Mesendoderm (in vitro differentiated cells): Measurements from ENCODE around the gene SPATS1.
"Not testable (repeated sequence)": the region's sequence is repeated elsewhere in the genome, so short reads cannot be mapped to it uniquely, and the experiment has no call there.

Source experiments
- DNase-seq: peaks from one replicate; pipeline ENCODE4 v3.0.0; 2013
- H2AK5ac ChIP-seq: 2 replicates; pipeline ENCODE4 v1.6.1; 2013; ENCODE audit warnings: low read length, inconsistent platforms
- H2BK120ac ChIP-seq: 2 replicates; pipeline ENCODE4 v1.6.1; 2013; ENCODE audit warnings: low read depth, mild to moderate bottlenecking, low read length, moderate library complexity, mixed read lengths
- H2BK15ac ChIP-seq: replicated peaks from 2 replicates; pipeline ENCODE4 v1.6.1; 2013; ENCODE audit warnings: low read depth, mild to moderate bottlenecking, moderate library complexity
- H2BK5ac ChIP-seq: 2 replicates; pipeline ENCODE4 v1.6.1; 2013; ENCODE audit warnings: low read length, inconsistent platforms
- H3K18ac ChIP-seq: 2 replicates; pipeline ENCODE4 v1.6.1; 2013; ENCODE audit warnings: mild to moderate bottlenecking, low read length, mixed read lengths
- H3K23ac ChIP-seq: one replicate; pipeline ENCODE4 v1.6.1; 2013; ENCODE audit warnings: low read length
- H3K27ac ChIP-seq: 2 replicates; pipeline ENCODE4 v1.5.1; 2013; ENCODE audit warnings: low read depth, mild to moderate bottlenecking, inconsistent platforms, low read length, moderate library complexity
- H3K27me3 ChIP-seq: 2 replicates; pipeline ENCODE4 v1.6.1; 2013; ENCODE audit warnings: low read length, control low read depth, mild to moderate bottlenecking, inconsistent platforms; ENCODE audit not compliant: insufficient read depth, poor library complexity
- H3K36me3 ChIP-seq: 2 replicates; pipeline ENCODE4 v1.6.1; 2013; ENCODE audit warnings: low read length, inconsistent platforms; ENCODE audit not compliant: control insufficient read depth, insufficient read depth
- H3K4ac ChIP-seq: one replicate; pipeline ENCODE4 v1.6.1; 2013; ENCODE audit warnings: low read depth, mild to moderate bottlenecking, low read length, moderate library complexity
- H3K4me1 ChIP-seq: 2 replicates; pipeline ENCODE4 v1.6.1; 2013; ENCODE audit warnings: low read depth, low read length, inconsistent platforms; ENCODE audit not compliant: control insufficient read depth
- H3K4me2 ChIP-seq: 2 replicates; pipeline ENCODE4 v1.6.1; 2013; ENCODE audit warnings: low read length
- H3K4me3 ChIP-seq: 2 replicates; pipeline ENCODE4 v1.5.1; 2013; ENCODE audit warnings: mild to moderate bottlenecking, low read length
- H3K56ac ChIP-seq: one replicate; pipeline ENCODE4 v1.6.1; 2013; ENCODE audit warnings: low read length
- H3K79me1 ChIP-seq: 2 replicates; pipeline ENCODE4 v1.6.1; 2013; ENCODE audit warnings: low read length, inconsistent platforms
- H3K79me2 ChIP-seq: 2 replicates; pipeline ENCODE4 v1.6.1; 2013; ENCODE audit warnings: mild to moderate bottlenecking, low read length; ENCODE audit not compliant: control insufficient read depth, insufficient read depth
- H3K9ac ChIP-seq: 2 replicates; pipeline ENCODE4 v1.6.1; 2013; ENCODE audit warnings: low read length, inconsistent platforms
- H4K5ac ChIP-seq: one replicate; pipeline ENCODE4 v1.6.1; 2013; ENCODE audit warnings: low read length
- H4K8ac ChIP-seq: one replicate; pipeline ENCODE4 v1.6.1; 2013; ENCODE audit warnings: low read depth, mild to moderate bottlenecking, control low read depth, low read length, moderate library complexity
- WGBS: extraction: QIAGEN DNeasy Blood & Tissue Kit; methylation state at CpG from one replicate; pipeline ENCODE4 v1.1.7; 2013; ENCODE audit warnings: low lambda C conversion rate, missing lambda C conversion rate; ENCODE audit not compliant: insufficient coverage; ENCODE audit errors: extremely low coverage; 5-methylcytosine and 5-hydroxymethylcytosine counted together

Gene SPATS1

DNA sequence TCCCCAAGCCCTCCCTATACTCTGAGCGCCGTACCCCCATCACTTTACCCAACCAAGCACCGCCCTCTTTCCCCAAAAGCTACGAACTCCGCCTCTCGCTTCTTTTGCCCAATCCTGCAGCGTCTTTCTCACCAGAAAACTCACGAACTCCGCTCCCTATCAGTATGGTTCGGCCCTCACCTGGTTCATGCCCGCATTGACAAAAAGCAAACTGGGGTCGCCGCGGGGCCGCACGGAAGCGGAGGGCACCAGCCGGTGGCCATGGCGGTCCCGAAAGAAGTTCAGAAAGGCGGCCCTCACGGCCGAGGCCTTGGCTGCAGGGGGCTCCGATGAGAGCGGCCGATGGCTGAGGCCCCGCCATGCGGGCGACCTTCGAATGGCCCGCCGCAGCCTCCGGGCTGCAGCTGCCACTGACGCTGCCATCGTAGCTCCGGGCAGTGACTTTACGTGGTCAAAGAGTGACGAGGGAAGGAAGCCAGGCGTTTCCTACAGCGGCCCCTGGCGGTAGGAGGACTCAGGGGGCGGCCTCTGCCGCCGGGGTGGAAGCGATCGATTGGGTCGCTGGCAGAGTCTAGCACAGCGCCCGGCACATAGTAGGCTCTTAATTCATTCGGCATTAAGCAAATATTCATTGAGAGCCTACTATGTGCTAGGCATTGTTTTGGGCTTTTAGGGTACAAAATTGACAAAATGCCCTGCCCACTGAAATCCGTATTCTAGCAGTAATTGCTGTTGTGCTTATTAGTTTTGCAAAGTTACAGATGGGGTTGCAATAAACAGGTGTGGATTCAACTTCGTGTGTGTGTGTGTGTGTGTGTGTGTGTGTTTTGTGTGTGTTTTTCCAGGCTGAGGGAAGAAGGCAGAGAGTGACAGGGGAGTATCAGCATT, 29.3 kb upstream of the SPATS1 start, which contains the start of gene AARS2:
TSS of gene AARS2 (minus strand) at position 447 of the 888 bp plus-strand sequence. CDS start at position 423, 24 bp downstream.
- Histone ChIP-seq H3K79me2 (peaks cover 7% of the 10 kb centered on the region), H4K8ac (peak within 1 kb of the TSS; percentile 91), H3K27ac (peak within 1 kb of the TSS; percentile 77), H3K79me1 (peaks cover 8% of the 10 kb centered on the region), H2AK5ac (no peak within 1 kb of the TSS), H3K36me3 (peaks cover 5% of the 10 kb centered on the region), H3K18ac (peak within 1 kb of the TSS; percentile 92), H3K27me3 (no peaks in the 10 kb centered on the region), H3K9ac (peak within 1 kb of the TSS; percentile 91), H3K4me2 (peak within 1 kb of the TSS; percentile 54), H4K5ac (no peak within 1 kb of the TSS), H3K4me1 (no peaks in the 10 kb centered on the region), H3K56ac (peak within 1 kb of the TSS; percentile 94), H2BK15ac (no peak within 1 kb of the TSS), H3K23ac (peak within 1 kb of the TSS; percentile 55), H2BK5ac (no peak within 1 kb of the TSS), H2BK120ac (peak within 1 kb of the TSS; percentile 54), H3K4ac (peak within 1 kb of the TSS; percentile 81), H3K4me3 (peak within 1 kb of the TSS; percentile 72)
- no CpG with 5 or more reads among the region's 52 CpGs for WGBS
- DNase-seq, result peak; percentile 93

DNA sequence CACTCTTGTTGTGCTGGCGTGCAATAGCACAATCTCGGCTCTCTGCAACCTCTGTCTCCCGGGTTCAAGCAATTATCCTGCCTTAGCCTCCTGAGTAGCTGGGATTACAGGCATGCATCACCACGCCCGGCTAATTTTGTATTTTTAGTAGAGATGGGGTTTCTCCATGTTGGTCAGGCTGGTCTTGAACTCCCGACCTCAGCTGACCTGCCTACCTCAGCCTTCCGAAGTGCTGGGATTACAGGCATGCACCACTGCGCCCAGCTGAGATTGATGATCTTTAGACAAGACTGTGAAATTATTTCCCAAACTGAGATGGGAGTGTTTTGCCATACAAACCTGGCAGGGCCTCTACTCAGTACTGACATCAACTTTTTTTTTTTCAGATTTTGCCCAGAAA, 27.8 kb upstream of the SPATS1 start:
- H2BK120ac ChIP-seq, H3K56ac ChIP-seq, H2AK5ac ChIP-seq, H3K4me1 ChIP-seq, H3K18ac ChIP-seq, H3K4me2 ChIP-seq, H3K79me1 ChIP-seq, H3K27ac ChIP-seq, DNase-seq, H3K4ac ChIP-seq, H2BK5ac ChIP-seq, H3K36me3 ChIP-seq, H2BK15ac ChIP-seq, H4K5ac ChIP-seq, H3K9ac ChIP-seq, H3K27me3 ChIP-seq, H3K23ac ChIP-seq, H3K79me2 ChIP-seq, H3K4me3 ChIP-seq, H4K8ac ChIP-seq: not testable (repeated sequence)
- no CpG with 5 or more reads among the region's 8 CpGs for WGBS

DNA sequence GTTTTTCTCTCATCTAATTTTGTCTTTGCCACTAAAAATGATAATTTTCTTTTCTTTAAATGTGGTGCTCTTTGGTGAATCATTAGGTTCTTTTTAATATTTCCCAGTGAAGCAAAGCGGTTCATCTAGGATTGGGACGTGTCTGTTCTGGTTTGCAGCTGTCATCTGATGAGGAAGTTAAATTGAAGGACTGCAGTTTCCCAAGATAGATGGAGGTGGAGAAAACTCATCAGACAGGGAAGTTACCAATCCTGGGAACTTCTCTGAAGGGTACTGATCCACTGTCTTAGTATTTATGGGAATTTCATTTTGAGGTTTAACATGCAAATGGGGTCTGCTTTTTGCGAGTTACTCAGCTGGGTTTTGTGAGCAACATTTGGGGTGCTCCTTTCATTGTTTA, 26.9 kb upstream of the SPATS1 start:
- no peak overlapping the region for H4K5ac ChIP-seq
- H4K8ac ChIP-seq, result no peak overlapping the region
- H3K18ac ChIP-seq, result no peak overlapping the region
- H2BK15ac ChIP-seq, result no peak overlapping the region
- no peak overlapping the region for H3K4ac ChIP-seq
- no peak overlapping the region for H3K9ac ChIP-seq
- no peaks in the 10 kb centered on the region for H3K4me1 ChIP-seq
- no peak overlapping the region for H2BK5ac ChIP-seq
- no peak overlapping the region for H3K27ac ChIP-seq
- no CpG with 5 or more reads among the region's 3 CpGs for WGBS
- H3K79me2 ChIP-seq, result peaks cover 7% of the 10 kb centered on the region
- DNase-seq, result no peak
- H3K23ac ChIP-seq, result no peak overlapping the region
- H2AK5ac ChIP-seq, result no peak overlapping the region
- no peaks in the 10 kb centered on the region for H3K27me3 ChIP-seq
- no peak overlapping the region for H3K4me3 ChIP-seq
- H3K4me2 ChIP-seq, result no peak overlapping the region
- no peak overlapping the region for H2BK120ac ChIP-seq
- H3K79me1 ChIP-seq, result peaks cover 8% of the 10 kb centered on the region
- H3K56ac ChIP-seq, result no peak overlapping the region
- H3K36me3 ChIP-seq, result no peaks in the 10 kb centered on the region

DNA sequence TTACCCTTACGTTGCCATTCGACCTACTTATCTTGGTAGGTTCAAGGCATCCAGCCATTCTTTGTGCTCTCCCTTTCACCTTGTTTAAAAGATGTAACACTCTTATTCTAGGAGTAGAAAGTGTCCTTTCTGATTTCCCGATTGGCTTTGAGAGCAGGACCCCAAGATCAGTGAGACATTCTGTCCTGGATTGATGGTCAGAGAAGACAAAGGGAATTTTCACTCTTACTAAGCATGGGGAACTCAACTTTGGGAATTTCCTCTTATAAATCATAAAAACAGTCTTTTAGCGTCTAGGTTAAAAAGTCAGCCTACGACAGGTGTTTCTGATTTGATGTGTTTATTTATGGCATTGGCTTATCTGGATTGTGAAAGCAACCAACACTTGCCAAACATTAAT, 26.5 kb upstream of the SPATS1 start:
- H2BK15ac ChIP-seq, result no peak overlapping the region
- H3K4me3 ChIP-seq, result no peak overlapping the region
- no peak overlapping the region for H3K18ac ChIP-seq
- H2AK5ac ChIP-seq, result no peak overlapping the region
- H3K4ac ChIP-seq, result no peak overlapping the region
- H3K27ac ChIP-seq, result no peak overlapping the region
- no peaks in the 10 kb centered on the region for H3K4me1 ChIP-seq
- H3K27me3 ChIP-seq, result no peaks in the 10 kb centered on the region
- no peak overlapping the region for H3K4me2 ChIP-seq
- no peak overlapping the region for H2BK5ac ChIP-seq
- H3K9ac ChIP-seq, result no peak overlapping the region
- no peak overlapping the region for H4K8ac ChIP-seq
- no peak overlapping the region for H4K5ac ChIP-seq
- no peak for DNase-seq
- no peak overlapping the region for H3K23ac ChIP-seq
- H3K56ac ChIP-seq, result no peak overlapping the region
- H3K36me3 ChIP-seq, result no peaks in the 10 kb centered on the region
- no CpG with 5 or more reads among the region's 5 CpGs for WGBS
- peaks cover 7% of the 10 kb centered on the region for H3K79me2 ChIP-seq
- no peak overlapping the region for H2BK120ac ChIP-seq
- H3K79me1 ChIP-seq, result peaks cover 8% of the 10 kb centered on the region

DNA sequence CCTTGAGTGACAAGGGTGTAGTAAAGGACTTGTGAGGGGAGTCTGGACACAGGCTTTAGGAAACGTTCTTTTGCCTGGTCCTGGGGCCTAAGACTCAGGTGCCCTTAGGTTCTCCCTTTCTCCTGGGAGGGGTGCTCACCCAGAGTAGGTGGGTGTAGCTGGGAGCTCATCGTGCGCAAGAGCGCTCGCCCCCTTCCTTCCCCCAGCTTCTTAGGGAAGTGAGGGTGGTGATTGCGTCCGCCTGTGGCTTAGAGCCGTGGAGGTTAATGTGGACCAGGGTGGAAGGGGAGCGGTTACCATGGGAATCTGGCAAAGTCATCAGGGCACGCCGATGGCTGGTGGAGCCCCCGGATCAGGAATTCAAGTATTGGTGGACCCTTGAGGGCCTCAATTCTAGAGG, 26.0 kb upstream of the SPATS1 start:
- Histone ChIP-seq H4K8ac (no peak overlapping the region), H3K23ac (no peak overlapping the region), H3K36me3 (no peaks in the 10 kb centered on the region), H3K4me3 (no peak overlapping the region), H2BK15ac (no peak overlapping the region), H3K27me3 (no peaks in the 10 kb centered on the region), H2BK5ac (no peak overlapping the region), H4K5ac (no peak overlapping the region), H3K27ac (no peak overlapping the region), H3K4me2 (no peak overlapping the region), H3K9ac (no peak overlapping the region), H3K4ac (no peak overlapping the region), H3K79me2 (peaks cover 7% of the 10 kb centered on the region), H3K56ac (no peak overlapping the region), H3K79me1 (peaks cover 7% of the 10 kb centered on the region), H2BK120ac (no peak overlapping the region), H2AK5ac (no peak overlapping the region), H3K4me1 (no peaks in the 10 kb centered on the region), H3K18ac (no peak overlapping the region)
- DNase-seq, result no peak
- WGBS, result no CpG with 5 or more reads among the region's 12 CpGs
